ENCODE measurements around the gene GALNT6.

GRCh38 chr12:51372021-51372420 lies 19.2 kb downstream of the GALNT6 start:
- TF ChIP-seq CTCF (conservative IDR thresholded peaks at IDR 0.05) (no peak; the same call in 1 of the 2 replicates), EZH2 (IDR thresholded peaks at IDR 0.05; ENCODE audit: low read depth) (no peak)

Data from PC-9 (cell line).